Lower leg skin (tissue), 3 donors: ENCODE data around the gene KSR2.

ENCODE experiments used
- CTCF ChIP-seq, 3 donors: fragments of 450-650 bp; IDR thresholded peaks; one replicate each; pipeline ENCODE4 v1.5.1; 2016; ENCODE audit warnings: antibody characterized with exemption in 3 of 3, mild to moderate bottlenecking in 3 of 3, moderate library complexity in 2 of 3
- POLR2A ChIP-seq, 2 donors: fragments of 450-650 bp; IDR thresholded peaks; one replicate each; pipeline ENCODE4 v1.6.1; 2016 to 2017; ENCODE audit warnings: antibody characterized with exemption in 2 of 2, mild to moderate bottlenecking in 1 of 2, moderate library complexity in 1 of 2

DNA sequence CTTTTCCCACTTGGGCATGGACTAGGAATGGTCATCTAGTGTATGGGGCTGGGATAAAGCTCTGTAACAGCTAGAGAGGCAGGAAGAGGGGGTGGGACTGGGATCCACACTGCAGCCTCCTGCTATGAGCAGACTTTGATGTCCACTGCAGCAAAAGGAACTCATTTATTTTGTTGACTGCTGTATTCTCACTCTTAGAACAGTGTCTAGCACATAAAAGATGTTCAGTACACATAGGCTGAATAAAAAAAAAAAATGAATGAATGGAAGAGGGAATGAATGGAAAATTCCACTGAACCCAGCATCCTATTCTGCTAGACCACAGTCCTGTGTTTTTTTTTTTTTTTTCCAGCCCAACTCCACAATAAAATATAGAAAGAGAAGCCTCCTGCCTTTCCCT lies 501.2 kb downstream of the KSR2 start:
- TF ChIP-seq CTCF (IDR thresholded peaks at IDR 0.05) = no peak
- no peak for TF ChIP-seq POLR2A (IDR thresholded peaks at IDR 0.05)
